ENCODE data around the gene C8G.
A peak's percentile ranks its signal among the peaks of the same experiment; 100 is the strongest.

C8G gene

GRCh38 chr9:136985853-136986252 lies 40.8 kb downstream of the C8G start:
- no peak for TF ChIP-seq CTCF (IDR thresholded peaks at IDR 0.05; ENCODE audit: low read depth, low read length, missing control alignments)
- no peak overlapping the region for H3K4me3 ChIP-seq (replicated peaks; ENCODE audit: low read depth, low read length)
- no peak for DNase-seq (ENCODE audit: extremely low read depth, low read depth)

DNA sequence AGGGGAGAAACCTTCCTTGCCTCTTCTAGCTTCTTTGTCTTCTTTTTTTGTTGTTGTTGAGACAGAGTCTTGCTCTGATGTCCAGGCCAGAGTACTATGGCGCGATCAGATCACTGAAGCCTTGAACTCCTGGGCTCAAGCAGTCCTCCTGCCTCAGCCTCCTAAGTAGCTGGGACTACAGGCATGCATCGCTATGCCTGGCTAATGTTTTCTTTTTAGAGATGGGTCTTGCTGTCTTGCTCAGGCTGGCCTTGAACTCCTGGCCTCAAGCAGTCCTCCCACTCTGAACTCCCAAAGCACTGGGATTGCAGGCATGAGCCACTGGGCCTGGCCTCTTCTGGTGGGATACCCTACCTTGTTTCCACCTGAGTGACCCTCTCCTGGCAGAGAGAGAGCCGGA lies 43.8 kb downstream of the C8G start:
- H3K4me3 ChIP-seq (replicated peaks; ENCODE audit: low read depth, low read length) = no peak overlapping the region
- DNase-seq (ENCODE audit: extremely low read depth, low read depth) = no peak
- TF ChIP-seq CTCF (IDR thresholded peaks at IDR 0.05; ENCODE audit: low read depth, low read length, missing control alignments) = no peak

DNA sequence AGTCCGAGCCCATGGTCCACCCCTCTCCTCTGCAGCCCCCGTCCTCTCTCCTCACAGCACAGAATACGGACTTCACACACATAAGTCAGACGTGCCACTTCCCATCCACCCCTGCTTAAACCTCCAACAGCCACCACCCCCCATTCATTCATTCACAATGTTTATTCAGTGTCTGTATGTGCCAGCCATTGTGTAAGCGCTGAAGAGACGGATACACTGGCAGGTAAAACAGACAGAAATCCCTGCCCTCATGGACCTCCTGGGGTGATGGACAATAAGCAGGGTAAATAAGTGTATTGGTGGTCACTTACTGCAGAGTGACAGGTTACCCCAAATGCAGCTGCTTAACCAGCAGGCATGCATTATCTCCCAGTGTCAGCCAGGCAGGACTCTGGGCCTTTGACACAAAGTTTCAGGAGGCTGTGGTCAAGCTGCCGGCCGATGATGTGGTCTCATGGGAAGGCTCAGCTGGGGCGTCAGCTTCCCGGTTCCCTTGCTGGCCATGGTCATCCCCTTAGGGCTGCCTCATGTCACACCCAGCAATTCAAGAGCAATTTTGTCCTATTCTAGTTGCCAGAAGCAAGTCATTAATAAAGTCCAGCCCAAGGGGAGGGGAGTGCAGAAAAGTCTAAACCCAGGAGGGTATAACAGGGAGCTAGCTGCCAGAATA lies 45.3 kb downstream of the C8G start:
- DNase-seq (ENCODE audit: extremely low read depth, low read depth) = no peak
- no peak for TF ChIP-seq CTCF (IDR thresholded peaks at IDR 0.05; ENCODE audit: low read depth, low read length, missing control alignments)
- H3K4me3 ChIP-seq (replicated peaks; ENCODE audit: low read depth, low read length) = no peak overlapping the region

- peak within 1 kb of the TSS; percentile 74 for H3K4me3 ChIP-seq (replicated peaks; ENCODE audit: low read depth, low read length)
- peak; percentile 38 for DNase-seq (ENCODE audit: extremely low read depth, low read depth)
- TF ChIP-seq CTCF (IDR thresholded peaks at IDR 0.05; ENCODE audit: low read depth, low read length, missing control alignments) = no peak
These were observed 47.2 kb downstream of the C8G start, which contains the start of gene PAXX for GRCh38 chr9:136991993-136992818. Gene PAXX, plus strand, starts transcription at chr9:136992422. Its CDS starts 22 bp downstream, at chr9:136992444.

GRCh38 chr9:136992819-136993369 lies 47.9 kb downstream of the C8G start:
- TF ChIP-seq CTCF (IDR thresholded peaks at IDR 0.05; ENCODE audit: low read depth, low read length, missing control alignments) = no peak
- DNase-seq (ENCODE audit: extremely low read depth, low read depth) = no peak
- peak overlapping the region; percentile 74 for H3K4me3 ChIP-seq (replicated peaks; ENCODE audit: low read depth, low read length)

DNA sequence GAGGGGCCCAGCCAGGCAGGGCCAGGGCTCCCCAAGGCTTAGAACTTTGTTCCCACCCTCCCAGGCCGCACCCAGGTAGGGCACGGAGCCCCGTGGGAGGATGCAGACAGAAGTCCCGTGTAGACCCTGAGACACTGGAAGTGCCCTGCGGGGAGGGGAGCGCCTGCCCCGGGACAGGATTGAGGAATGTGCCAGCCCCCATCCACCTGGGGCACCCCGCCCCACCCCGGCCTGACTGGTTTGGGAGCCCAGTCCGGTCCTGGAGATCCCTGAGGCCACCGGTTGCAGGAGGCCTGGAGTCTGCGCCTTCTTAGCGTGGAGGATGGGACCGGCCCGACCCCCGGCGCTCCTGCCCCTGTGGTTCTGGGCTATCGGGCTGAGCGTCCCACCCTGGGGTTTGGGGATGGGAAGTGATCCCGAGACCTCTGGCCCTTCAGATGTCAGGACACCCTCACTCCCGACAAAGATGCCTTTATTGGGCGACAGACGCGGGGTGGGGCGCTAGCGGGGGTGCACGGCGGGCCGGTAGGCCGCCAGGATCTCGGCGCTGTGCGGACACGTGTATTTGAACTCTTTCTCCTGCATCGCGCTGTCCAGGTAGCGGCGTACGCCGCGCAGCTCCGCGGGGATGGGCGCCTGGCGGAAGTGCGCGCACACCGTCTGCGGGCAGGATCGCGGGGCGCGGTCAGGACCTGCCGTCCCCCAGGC lies 49.3 kb downstream of the C8G start:
- no peak for DNase-seq (ENCODE audit: extremely low read depth, low read depth)
- H3K4me3 ChIP-seq (replicated peaks; ENCODE audit: low read depth, low read length) = no peak overlapping the region
- no peak for TF ChIP-seq CTCF (IDR thresholded peaks at IDR 0.05; ENCODE audit: low read depth, low read length, missing control alignments)

All from HFF-Myc (cell line).